ENCODE results near the gene ANKK1.

DNA sequence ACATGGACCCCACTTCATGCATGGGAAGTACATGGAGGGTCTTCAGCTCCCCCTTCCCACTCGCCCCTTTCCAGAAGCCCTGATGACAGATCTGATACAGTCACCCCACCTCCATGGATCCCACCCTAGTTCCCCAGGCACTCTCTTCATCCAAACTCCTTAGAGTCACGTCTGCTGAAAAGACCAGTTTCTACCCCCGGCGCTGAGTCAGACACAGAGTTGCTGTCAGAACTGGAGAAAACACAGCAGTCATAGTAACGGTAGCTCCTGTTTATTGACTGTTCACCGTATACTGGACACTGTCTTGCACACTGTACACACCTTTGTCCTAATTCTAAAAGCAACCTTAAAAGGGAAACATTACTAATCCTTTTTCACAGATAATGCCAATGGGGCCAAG, 58.5 kb downstream of the ANKK1 start:
- no peak for TF ChIP-seq EP300 (IDR thresholded peaks at IDR 0.05)
- TF ChIP-seq, protein P1, sequence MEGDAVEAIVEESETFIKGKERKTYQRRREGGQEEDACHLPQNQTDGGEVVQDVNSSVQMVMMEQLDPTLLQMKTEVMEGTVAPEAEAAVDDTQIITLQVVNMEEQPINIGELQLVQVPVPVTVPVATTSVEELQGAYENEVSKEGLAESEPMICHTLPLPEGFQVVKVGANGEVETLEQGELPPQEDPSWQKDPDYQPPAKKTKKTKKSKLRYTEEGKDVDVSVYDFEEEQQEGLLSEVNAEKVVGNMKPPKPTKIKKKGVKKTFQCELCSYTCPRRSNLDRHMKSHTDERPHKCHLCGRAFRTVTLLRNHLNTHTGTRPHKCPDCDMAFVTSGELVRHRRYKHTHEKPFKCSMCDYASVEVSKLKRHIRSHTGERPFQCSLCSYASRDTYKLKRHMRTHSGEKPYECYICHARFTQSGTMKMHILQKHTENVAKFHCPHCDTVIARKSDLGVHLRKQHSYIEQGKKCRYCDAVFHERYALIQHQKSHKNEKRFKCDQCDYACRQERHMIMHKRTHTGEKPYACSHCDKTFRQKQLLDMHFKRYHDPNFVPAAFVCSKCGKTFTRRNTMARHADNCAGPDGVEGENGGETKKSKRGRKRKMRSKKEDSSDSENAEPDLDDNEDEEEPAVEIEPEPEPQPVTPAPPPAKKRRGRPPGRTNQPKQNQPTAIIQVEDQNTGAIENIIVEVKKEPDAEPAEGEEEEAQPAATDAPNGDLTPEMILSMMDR (IDR thresholded peaks at IDR 0.05) = no peak

Data from stomach (tissue), 4 donors.